GM13976 (cell line): ENCODE results near the gene RPL3.

ENCODE experiments used
- DNase-seq: peaks from one replicate; pipeline ENCODE4 v3.0.0; 2012; ENCODE audit warnings: low spot score
- CTCF ChIP-seq: IDR thresholded peaks from 2 replicates; pipeline ENCODE4 v1.5.1; 2012; ENCODE audit warnings: borderline replicate concordance, mild to moderate bottlenecking; ENCODE audit not compliant: insufficient read depth; ENCODE audit errors: extremely low read depth, missing control alignments, control extremely low read depth
- in situ Hi-C: fragments of 300-500 bp; cut with MboI; formaldehyde crosslinking; loops from one replicate; pipeline ENCODE4 v1.12.0; 2022; ENCODE audit warnings: low sequenced_read_pairs, mixed read lengths, inconsistent platforms; ENCODE audit not compliant: unreplicated experiment

Gene RPL3

DNA sequence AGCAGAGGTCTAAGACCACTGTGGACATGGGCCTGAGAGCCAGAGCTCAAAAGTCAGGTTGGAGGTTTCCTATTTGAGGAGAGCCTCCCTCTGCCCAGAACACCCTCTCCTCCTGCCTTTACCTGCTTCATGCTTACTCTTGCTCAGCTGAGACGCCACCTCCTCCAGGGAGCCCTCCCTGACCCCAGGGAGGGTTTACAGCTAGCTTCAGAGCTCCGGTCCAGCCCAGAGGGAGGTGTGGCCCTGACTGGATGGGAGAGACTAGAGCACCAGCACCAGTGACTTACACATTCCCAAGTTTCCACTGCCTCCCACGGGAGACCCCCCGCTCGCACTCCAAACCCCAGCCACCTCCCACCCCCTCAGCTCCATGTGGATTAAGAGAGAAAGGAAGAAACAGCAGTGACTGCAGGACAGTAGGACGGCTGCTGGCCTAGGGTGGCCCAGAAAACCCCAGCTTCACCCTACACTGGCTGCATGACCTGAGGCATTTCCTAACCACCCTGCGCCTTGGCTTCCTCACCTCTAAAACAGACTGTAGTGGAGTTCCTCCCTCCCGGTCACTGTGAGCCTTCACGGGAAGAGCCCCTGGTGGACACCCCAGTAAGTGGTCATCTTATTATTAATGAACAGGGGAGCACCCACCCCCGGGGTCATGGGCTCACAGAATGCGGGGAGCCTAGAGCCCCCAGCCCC is 50.2 kb downstream of the RPL3 start:
- in situ Hi-C loops = no loop called here
- TF ChIP-seq CTCF = no peak

DNA sequence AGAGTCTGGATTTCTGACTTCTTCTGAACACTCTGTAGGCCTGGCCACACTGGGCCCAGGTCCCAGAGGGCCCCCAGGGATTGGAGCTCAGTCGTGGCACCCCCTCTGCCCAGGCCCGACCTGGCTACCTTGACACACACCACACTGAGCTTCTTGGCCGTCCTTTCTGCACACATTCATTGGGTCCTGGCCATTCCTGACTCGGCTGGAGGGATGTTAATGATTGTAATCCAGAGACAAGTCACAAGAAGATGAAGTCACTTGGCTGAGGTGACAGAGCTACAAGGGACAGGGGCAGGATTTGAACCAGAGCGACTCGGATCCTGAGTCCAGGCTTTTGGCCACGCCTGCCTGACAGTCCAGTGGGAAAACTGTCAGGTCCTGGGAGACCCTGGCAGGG is 50.8 kb downstream of the RPL3 start:
- in situ Hi-C loops = no loop called here
- TF ChIP-seq CTCF = no peak
- DNase-seq = no peak

More for the DNA sequence above, 50.2 kb downstream of the RPL3 start:
- no peak for DNase-seq

DNA sequence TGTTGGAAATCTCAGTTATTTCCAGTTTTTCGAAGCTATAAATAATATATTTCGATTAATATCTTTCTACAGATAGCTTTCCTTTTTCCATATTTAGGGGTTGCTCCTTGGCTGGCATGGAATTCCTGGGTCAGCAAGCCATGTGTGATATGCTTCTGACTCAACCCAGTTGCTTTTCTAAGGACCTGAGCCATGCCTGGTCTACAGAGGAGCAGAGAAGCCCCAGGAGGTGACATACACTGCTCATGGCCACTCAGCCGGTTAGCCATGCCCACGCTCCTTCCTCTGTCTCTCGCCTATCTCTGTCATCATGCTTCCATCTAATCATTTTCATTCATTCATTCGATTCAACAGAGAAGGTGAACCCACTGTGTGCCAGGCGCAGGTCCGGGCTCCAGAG is 51.4 kb downstream of the RPL3 start:
- TF ChIP-seq CTCF = no peak
- no peak for DNase-seq
- in situ Hi-C loops = no loop called here

GRCh38 chr22:39266398-39267030 is 52.9 kb downstream of the RPL3 start:
- no peak for TF ChIP-seq CTCF
- in situ Hi-C loops = no loop called here
- DNase-seq = peak; percentile 87

- DNase-seq = no peak
- in situ Hi-C loops = no loop called here
- TF ChIP-seq CTCF = no peak
These were observed 54.1 kb downstream of the RPL3 start for GRCh38 chr22:39265143-39265886.

GRCh38 chr22:39264349-39265038 is 54.9 kb downstream of the RPL3 start:
- TF ChIP-seq CTCF = no peak
- in situ Hi-C loops = no loop called here
- no peak for DNase-seq
